Cardiac septum (tissue), 1 donor: ENCODE data around the gene ADIPOR2. TPM values are rescaled to one million over a fixed set of nuclear protein-coding genes. Genes with fewer than 3 reads are reported as not detected.

ENCODE experiments used
- DNase-seq: peaks from one replicate; pipeline ENCODE4 v3.0.0-alpha.2; 2020; ENCODE audit warnings: low spot score
- intact Hi-C: fragments of 100-400 bp; cut with DNase I; formaldehyde crosslinking; loops from one replicate; pipeline ENCODE4 v1.14.0; 2022
- microRNA-seq: library from miRNA; unstranded; fragments of <30 nt; microRNA quantifications from one replicate; pipeline ENCODE4 v1.2.0, GENCODE V29; 2020
- total RNA-seq: library from RNA; stranded (reverse); fragmentation: NEBNext Ultra II Directional; extraction: Animal tissue kit (Norgen Biotek cat#: 25700); gene quantifications from one replicate; pipeline ENCODE4 v1.2.1, GENCODE V29; 2021
- donor health status: DM: no; HTN: no; CAD: no.

Gene ADIPOR2
- total RNA-seq, 1 donor from 2014 or later = 33.4 TPM

DNA sequence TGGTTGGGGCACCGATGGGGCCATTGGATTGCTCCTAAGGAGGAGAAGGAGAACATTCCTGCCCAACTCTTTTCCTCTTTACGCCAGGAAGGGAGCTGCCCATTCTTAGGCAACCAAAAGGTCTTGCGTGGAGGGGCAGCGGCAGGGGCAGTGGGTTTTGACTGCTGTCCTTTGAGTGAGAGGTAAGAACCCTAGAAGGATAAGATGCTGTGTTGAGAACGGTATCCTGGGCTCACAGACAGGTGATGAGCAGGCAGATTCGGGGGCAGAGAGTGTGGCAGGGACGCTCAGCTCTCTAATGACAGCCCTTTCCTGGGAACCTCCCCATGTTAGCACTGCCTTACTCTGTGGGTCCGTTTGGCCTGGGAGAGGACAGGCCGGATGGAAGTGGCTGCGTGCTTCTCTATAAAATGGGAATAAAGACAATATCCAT lies 142.7 kb downstream of the ADIPOR2 start:
- DNase-seq = no peak
- intact Hi-C loops = no loop called here

DNA sequence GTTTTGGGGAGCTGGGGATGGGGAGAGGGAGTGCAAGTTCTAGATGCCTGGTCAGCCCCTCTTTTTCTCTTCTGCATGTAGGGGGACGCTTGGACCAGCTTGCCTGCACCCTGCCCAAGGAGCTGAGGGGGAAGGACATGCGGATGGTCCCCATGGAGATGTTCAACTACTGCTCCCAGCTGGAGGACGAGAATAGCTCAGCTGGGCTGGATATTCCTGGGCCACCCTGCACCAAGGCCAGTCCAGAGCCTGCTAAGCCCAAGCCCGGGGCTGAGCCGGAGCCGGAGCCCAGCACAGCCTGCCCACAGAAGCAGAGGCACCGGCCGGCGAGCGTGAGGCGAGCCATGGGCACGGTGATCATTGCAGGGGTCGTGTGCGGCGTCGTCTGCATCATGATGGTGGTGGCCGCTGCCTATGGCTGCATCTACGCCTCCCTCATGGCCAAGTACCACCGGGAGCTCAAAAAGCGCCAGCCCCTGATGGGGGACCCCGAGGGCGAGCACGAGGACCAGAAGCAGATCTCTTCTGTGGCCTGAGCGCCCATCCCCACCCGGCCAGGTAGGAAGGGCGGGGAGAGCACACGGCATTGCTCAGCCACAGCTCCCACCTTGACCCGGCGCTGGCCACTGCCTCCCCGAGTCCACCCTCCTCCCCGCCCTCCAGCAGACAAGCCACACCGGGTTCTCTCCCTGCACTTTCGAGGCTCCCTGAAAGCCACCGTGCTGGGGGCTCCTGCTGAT lies 143.5 kb downstream of the ADIPOR2 start:
- intact Hi-C loops = no loop called here
- DNase-seq = no peak

DNA sequence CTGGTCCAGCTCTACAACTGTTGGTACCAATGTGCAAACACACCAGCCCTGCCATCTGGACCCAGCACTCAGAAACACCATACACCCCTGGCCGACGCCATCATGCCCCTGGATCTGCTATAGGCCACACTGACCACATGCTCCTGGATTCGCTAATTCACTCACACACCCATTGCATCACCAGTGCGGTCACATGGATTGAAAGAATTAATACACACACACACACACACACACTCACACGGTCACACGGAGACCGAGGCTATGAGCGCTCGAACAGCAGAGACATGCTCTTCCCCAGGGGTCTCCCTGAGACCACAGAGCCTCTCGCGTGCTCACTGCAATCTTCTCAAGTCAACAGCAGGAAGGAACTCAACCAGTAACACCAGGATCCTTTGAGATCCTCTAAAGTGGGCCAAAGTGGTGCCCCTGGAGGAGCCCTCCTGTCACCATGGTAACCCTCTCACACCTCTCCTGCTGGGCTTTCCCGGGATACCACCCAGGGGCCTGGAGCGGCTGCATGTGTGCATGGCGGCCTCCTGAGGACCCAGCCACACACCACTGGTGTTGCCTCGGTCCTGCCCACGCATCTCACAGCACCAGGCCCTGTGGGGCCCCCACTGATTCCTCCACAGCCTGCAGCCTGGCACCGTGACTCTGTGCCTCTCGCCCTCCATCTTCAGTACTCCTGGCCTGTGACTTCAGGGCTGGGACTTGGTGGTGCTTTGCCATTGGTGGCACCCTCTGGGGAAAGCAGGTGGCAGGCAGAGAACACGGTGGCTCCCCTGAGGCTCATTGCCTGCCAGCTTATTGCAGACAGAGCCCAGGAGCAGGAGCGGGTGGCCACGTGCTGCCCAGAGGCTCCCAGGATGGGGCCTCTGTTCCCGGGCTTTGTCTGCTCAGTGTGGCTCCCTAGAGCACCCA lies 144.6 kb downstream of the ADIPOR2 start:
- intact Hi-C loops = no loop called here
- DNase-seq = no peak

DNA sequence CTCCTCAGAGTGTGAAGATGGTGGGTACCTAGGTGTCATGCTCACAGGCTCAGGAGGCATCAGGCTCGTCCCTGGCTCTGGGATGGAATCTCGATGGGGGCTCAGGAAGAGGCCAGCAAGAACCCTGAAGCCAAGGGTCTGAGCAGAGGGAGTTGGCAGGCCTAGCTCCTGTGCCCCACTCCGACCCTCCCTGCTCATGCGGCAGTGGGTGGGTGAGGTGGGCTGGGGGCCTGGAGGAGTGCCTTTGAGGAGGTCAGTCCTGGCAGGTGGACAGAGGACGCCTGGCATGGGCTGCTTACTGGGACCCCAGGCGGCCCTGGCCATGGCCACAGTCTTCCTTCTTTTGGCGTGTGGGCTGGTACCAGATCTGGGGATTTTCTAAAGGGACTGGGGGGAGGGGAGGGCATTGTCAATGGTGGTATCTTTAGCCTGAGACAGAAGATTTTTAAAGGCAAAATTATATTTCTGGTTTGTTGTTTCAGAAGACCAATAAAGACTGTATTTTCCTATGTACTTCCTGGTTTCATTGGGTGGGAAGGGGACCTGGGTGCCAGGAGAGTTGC lies 145.5 kb downstream of the ADIPOR2 start:
- intact Hi-C loops = no loop called here
- DNase-seq = no peak

DNA sequence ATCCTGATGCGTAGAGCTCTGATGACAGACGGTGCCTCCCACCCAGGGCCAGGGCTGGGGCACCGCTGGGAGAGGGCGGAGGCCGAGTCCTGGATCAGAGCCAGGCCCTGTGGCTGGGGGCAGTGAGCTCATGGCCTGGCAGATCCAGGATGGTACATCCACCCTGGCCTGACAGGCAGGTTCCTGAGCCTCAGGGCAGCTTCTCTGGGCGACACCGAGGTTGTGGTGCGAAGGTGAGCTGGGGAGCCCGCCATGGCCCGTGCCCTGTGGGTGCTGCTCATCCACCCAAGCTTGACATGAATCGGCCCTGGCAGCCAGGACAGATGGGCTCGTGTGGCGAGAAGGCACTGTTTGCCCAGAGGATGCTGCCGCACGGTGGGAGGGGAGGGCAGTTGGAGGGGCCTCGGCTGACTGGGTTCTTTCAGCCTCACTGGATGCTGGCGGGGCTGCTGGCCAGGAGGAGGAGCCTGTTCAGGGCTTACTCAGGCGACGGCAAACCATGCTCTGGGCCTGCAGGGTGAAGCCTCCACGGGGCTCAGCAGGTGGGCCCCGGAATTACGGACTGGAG lies 146.1 kb downstream of the ADIPOR2 start:
- DNase-seq = no peak

DNA sequence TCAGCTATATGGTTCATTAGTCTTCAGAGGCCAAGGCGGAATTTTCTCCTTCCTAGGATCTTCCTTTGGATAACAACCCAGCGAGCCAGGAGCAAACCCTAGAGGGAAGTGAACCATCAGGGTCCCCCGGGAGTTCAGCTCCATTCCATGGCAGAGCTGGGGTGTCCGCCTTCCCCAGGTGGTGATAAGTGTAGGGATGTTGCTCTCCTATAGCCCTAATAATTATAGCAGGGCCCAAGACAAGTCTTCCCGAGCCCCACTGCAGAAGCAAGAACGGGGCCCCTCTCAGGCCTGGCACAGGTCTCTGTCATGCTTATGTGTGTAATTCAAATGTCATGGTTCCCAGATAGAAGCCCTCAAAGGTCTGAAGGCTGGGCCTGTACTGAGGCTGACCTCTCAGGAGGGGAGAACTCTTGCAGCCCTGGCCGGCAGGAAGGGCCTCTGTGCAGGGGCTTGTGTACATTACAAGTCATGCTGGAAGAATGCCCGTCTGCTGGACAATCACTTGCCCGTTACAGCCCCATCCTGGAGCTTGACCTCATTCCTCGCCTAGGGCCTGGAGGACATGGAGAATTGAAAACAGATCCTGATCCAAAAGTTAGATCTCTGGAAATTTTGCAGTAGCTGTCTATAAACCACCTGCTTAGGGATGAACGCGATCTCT lies 146.8 kb downstream of the ADIPOR2 start:
- no peak for DNase-seq
- intact Hi-C loops = no loop called here

More for the DNA sequence above, 146.1 kb downstream of the ADIPOR2 start:
- intact Hi-C loops = no loop called here

Small RNA genes lying within 50 kb of the gene (microRNA-seq; reads per million reads assigned to microRNA genes)
- not detected for gene MIR3649

Other genes with a start within 250 kb of the ADIPOR2 start
- 6.9 TPM for gene FBXL14, start 96.5 kb upstream of the ADIPOR2 start, total RNA-seq
- 0.43 TPM for gene WNT5B, start 61.8 kb upstream of the ADIPOR2 start, total RNA-seq
- gene LRTM2, start 129.5 kb downstream of the ADIPOR2 start, total RNA-seq = not detected
- 0.89 TPM for gene CACNA2D4, start 227.6 kb downstream of the ADIPOR2 start, total RNA-seq